ENCODE results near the gene ATXN2.

The ATXN2 gene

DNA sequence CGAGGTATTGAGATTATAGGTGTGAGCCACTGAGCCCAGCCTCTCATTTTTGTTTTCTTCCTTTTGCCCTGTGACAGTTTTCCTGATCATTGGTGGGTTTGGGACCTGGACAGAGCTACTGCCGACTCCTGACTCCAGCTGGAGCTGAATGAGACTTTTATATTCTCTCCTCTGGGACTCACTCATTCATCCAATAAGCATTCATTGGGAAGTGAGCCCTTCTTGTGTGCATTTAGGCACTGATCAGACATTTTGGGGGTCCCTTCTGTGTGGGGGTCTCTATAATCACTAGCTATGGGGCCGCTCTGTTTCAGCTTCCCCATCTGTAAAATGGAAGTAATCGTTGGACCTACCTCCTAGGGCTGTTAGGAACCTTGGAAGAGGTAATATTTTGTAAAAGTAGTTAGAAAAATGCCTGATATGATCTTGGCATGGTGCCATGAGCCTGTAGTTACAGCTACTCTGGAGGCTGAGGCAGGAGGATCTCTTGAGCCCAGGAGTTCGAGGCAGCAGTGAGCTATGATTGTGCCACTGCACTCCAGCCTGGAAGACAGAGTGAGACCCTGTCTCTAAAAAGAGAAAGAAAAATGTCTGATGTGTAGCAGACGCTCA is 186.2 kb downstream of the ATXN2 start:
- no peak overlapping the region for H3K4me3 ChIP-seq
- no peak for DNase-seq
- H3K36me3 ChIP-seq = peaks cover 0 to 4% (median under 1%) of the 10 kb centered on the region in 3 donors
- H3K27me3 ChIP-seq = no peaks in the 10 kb centered on the region
- intact Hi-C loops (cut with DNase I; ENCODE audit: low total_unique reads) = no loop called here
- peak overlapping the region in 1 of 2 donors; percentile 55 for H3K27ac ChIP-seq
- no peaks in the 10 kb centered on the region for H3K9me3 ChIP-seq
- TF ChIP-seq, protein P1, sequence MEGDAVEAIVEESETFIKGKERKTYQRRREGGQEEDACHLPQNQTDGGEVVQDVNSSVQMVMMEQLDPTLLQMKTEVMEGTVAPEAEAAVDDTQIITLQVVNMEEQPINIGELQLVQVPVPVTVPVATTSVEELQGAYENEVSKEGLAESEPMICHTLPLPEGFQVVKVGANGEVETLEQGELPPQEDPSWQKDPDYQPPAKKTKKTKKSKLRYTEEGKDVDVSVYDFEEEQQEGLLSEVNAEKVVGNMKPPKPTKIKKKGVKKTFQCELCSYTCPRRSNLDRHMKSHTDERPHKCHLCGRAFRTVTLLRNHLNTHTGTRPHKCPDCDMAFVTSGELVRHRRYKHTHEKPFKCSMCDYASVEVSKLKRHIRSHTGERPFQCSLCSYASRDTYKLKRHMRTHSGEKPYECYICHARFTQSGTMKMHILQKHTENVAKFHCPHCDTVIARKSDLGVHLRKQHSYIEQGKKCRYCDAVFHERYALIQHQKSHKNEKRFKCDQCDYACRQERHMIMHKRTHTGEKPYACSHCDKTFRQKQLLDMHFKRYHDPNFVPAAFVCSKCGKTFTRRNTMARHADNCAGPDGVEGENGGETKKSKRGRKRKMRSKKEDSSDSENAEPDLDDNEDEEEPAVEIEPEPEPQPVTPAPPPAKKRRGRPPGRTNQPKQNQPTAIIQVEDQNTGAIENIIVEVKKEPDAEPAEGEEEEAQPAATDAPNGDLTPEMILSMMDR (IDR thresholded peaks at IDR 0.05) = no peak
- H3K4me1 ChIP-seq = peaks cover 0 to 54% (median 41%) of the 10 kb centered on the region in 4 donors

DNA sequence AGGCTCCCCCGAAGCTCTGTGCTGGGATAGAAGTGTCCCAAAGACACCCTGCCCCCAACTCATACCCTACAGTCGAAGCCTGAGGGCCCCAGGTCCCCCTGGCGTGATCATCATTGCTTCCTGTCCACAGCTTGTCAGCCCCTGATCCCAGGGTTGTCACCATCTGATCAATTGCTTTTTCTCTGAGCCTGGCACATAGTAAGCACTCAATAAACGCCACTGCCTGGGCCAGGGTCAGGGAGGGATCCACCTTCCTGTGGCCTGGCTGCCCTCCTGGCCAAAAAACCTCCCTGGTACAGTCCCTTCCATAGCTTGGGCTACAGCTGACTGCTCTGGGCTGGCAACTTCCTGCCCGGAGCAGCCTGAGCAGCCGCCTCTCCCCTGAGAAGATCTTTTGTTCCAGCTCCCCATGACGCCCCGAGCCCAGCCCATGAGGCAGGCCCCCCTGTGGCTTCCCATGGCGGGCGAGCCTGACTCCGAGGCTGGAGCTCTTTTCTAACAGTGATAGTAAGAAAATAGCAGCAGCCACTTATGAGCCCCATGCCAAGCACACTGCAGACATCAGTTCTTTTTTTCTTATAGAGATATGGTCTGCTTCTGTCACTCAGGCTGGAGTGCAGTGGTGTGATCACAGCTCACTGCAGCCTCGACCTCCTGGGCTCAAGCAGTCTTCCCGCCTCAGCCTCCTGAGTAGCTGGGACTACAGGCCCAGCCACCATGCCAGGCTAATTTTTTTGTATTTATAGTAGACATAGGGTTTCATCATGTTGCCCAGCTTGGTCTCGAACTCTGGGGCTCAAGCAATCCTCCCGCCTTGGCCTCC is 186.9 kb downstream of the ATXN2 start:
- intact Hi-C loops (cut with DNase I; ENCODE audit: low total_unique reads) = no loop called here
- Histone ChIP-seq H3K27me3 (no peaks in the 10 kb centered on the region), H3K9me3 (no peaks in the 10 kb centered on the region), H3K27ac (peak overlapping the region; percentile 45 to 55), H3K4me1 (peaks cover 0 to 62% (median 47%) of the 10 kb centered on the region in 4 donors), H3K36me3 (peaks cover 0 to 3% (median 0%) of the 10 kb centered on the region in 3 donors), H3K4me3 (no peak overlapping the region)
- TF ChIP-seq, protein P1 (IDR thresholded peaks at IDR 0.05) = no peak
- DNase-seq = no peak

DNA sequence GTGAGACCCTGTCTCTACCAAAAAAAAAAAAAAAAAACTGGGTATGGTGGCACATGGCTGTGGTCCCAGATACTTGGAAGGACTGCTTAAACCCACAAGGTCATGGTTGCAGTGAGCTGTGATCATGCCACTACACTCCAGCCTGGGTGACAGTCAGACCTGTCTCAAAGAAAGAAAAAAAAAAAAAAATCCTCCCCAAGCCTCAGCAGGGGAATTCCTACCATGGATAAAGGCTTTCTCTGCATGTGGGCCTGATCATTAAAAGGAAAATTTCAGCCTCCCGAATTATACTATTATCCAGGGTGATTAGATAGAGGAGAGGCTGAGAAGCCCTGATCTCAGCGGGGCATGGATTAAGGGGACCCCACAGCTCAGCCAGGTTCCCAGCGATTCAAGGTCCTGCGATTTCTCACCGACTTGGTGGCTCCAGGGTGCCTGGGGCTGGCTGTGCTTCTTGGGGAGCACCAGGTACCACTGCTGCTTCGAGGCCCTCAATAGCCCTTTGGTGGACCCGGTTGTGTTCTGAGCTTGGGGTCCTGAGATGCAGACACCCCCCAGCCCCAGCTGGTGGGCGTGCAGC is 187.8 kb downstream of the ATXN2 start:
- Histone ChIP-seq H3K36me3 (peaks cover 0 to 3% (median 0%) of the 10 kb centered on the region in 3 donors), H3K4me3 (no peak overlapping the region), H3K27me3 (no peaks in the 10 kb centered on the region), H3K4me1 (peaks cover 0 to 71% (median 55%) of the 10 kb centered on the region in 4 donors), H3K9me3 (no peaks in the 10 kb centered on the region), H3K27ac (peak overlapping the region; percentile 74 to 81)
- TF ChIP-seq, protein P1 (IDR thresholded peaks at IDR 0.05) = no peak
- no peak for DNase-seq
- intact Hi-C loops (cut with DNase I; ENCODE audit: low total_unique reads) = no loop called here

DNA sequence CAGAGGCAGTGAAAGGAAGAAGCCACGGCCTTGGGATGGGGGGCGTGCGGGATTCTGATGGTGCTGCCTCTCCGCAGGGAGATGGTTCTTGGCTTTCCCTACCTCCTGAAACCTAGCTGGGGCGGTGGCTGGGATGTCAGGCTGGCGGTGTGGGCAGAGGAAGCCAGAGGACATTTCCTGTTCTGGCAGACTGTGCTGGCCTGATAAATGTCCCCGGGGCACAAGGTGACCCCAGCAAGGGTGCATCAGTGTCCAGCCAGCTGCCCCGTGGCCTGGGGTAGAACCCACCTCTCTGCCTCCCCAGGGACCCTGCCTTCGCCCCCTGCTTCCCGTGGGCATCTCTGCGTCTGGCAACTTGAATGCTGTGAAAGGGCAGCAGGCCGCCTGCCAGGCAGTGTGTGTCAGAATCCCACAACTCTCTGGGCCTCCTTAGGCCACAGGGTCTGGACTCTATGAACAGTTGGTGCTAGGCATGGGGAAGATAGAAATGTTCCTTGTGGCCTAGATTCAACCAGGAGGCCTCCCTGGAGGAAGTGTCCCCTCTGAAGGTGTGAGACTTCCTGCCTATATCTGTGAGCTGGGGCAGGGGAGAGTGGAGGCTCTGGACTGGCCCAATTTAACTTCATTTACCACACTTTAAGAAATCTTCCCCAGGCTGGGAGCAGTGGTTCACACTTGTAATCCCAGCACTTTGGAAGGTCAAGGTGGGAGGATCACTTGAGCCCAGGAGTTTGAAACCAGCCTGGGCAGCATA is 188.5 kb downstream of the ATXN2 start:
- TF ChIP-seq, protein P1 (IDR thresholded peaks at IDR 0.05) = no peak
- peak overlapping the region; percentile 74 to 81 for H3K27ac ChIP-seq
- H3K36me3 ChIP-seq = no peaks in the 10 kb centered on the region
- peaks cover 0 to 74% (median 56%) of the 10 kb centered on the region in 4 donors for H3K4me1 ChIP-seq
- peak overlapping the region in 1 of 2 donors; percentile 23 for H3K4me3 ChIP-seq
- intact Hi-C loops (cut with DNase I; ENCODE audit: low total_unique reads) = no loop called here
- H3K27me3 ChIP-seq = no peaks in the 10 kb centered on the region
- H3K9me3 ChIP-seq = no peaks in the 10 kb centered on the region
- no peak for DNase-seq

DNA sequence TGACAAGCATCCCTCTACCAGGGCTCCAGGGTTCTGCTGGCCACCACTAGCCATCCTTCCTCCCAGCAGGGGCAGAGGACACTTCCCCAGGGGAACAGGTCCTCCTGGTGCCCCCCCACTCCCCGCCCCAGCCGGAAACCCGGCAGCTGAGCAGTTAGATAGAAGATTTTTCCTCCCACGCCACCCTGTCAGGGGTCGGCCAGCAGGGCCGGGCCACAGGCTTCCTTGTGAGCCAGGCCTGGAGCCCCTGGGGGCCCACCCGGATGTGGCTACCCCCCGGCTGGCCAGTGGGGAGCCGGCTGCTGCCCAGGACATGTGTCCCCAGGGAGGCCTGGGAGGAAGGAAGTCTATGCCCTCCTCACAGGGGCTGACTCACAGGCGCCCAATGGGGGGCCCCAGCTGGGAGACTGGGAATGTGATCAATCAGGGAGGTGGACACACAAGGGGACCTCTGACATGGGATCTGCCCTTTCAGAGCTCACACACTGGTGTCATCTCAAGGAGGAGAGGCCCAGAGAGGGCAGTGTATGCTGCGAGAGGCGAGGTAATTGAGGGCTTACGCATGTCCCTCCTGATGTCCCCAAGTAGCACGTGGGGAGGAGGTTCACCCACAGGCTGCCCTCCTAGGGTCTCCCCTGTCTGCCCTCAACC is 189.2 kb downstream of the ATXN2 start:
- peak overlapping the region; percentile 15 to 23 for H3K4me3 ChIP-seq
- intact Hi-C loops (cut with DNase I; ENCODE audit: low total_unique reads) = no loop called here
- H3K36me3 ChIP-seq = no peaks in the 10 kb centered on the region
- no peaks in the 10 kb centered on the region for H3K27me3 ChIP-seq
- H3K9me3 ChIP-seq = no peaks in the 10 kb centered on the region
- DNase-seq = peak; percentile 53 to 82
- peaks cover 0 to 79% (median 60%) of the 10 kb centered on the region in 4 donors for H3K4me1 ChIP-seq
- peak overlapping the region; percentile 74 to 81 for H3K27ac ChIP-seq
- TF ChIP-seq, protein P1 (IDR thresholded peaks at IDR 0.05) = no peak
